Measurements from ENCODE around the gene TSSK2. TPM values are rescaled to one million over a fixed set of nuclear protein-coding genes. Genes with fewer than 3 reads are reported as not detected.
A peak's percentile ranks its signal among the peaks of the same experiment; 100 is the strongest.
"Not testable (repeated sequence)": the region's sequence is repeated elsewhere in the genome, so short reads cannot be mapped to it uniquely, and the experiment has no call there.

Gene TSSK2
- total RNA-seq, 1 donor from 2014 or later, result not detected

- no peak within 1 kb of the TSS for H3K27ac ChIP-seq
- H3K9me3 ChIP-seq, result no peaks in the 10 kb centered on the region
- DNase-seq (ENCODE audit: extremely low spot score in 2 of 2), result no peak
- peak within 1 kb of the TSS; percentile 16 to 30 for H3K4me3 ChIP-seq
- H3K27me3 ChIP-seq, result peaks cover 8% of the 10 kb centered on the region
- intact Hi-C loops (cut with DNase I), result no loop called here
- no peak for TF ChIP-seq POLR2A (IDR thresholded peaks at IDR 0.05)
- H3K4me1 ChIP-seq, result peaks cover 4% of the 10 kb centered on the region
- no peaks in the 10 kb centered on the region for H3K36me3 ChIP-seq
Observed at GRCh38 chr22:19149991-19150390, 18.9 kb downstream of the TSSK2 start, which contains the start of gene GSC2. TSS of gene GSC2 (minus strand) at chr22:19150292. CDS start at chr22:19150283, 9 bp downstream.

DNA sequence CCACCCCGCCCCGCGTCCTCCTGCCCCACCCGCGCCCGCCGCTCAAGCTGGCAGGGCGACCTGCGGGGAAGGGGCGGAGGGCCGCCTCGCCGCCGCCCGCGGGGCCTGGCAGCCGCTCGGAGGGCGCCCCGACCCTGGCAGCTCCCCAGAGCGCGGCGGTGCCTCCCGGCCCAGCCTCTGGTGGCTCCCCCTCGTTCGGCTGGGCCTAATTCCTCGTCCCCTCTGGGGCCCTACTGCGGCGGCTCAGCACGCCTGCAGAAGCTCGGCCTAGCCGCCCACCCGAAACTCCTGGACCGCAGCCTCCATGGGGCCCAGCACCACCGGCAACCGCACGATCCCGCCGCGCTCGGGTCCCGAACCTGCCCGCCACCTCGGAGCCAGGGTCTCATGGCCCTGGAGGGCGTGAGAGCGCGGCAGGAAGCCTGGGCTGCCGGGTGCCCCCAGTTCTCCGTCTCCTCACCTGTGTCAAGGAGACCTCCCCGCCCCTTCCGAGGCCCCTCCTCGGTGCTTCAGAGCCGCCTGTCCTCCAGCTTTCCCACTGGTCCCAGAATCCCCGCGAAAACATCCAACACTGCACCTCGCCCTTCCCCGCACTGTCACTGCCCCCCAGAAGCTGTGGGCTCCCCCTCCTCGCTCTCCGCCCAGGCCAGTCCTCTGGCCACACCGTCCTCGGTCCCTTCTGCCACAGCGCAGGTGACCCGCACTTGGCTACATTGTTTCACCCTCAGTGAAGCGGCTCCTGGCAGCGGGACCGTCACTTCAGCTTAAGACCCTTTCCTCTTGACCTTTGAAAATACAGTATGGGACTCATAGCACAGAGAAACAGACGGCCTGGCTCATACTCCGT lies 19.6 kb downstream of the TSSK2 start:
- Histone ChIP-seq H3K27me3 (peaks cover 8% of the 10 kb centered on the region), H3K36me3 (no peaks in the 10 kb centered on the region), H3K9me3 (no peaks in the 10 kb centered on the region), H3K4me3 (peak overlapping the region in 1 of 2 donors; percentile 30), H3K27ac (no peak overlapping the region), H3K4me1 (peaks cover 4% of the 10 kb centered on the region)
- no peak for DNase-seq (ENCODE audit: extremely low spot score in 2 of 2)
- intact Hi-C loops (cut with DNase I), result no loop called here
- TF ChIP-seq POLR2A (IDR thresholded peaks at IDR 0.05) (no peak), POLR2AphosphoS5 (IDR thresholded peaks at IDR 0.05; ENCODE audit: insufficient read depth in 1 of 2, low read depth in 1 of 2) (no peak)
- TF ChIP-seq, protein P1, sequence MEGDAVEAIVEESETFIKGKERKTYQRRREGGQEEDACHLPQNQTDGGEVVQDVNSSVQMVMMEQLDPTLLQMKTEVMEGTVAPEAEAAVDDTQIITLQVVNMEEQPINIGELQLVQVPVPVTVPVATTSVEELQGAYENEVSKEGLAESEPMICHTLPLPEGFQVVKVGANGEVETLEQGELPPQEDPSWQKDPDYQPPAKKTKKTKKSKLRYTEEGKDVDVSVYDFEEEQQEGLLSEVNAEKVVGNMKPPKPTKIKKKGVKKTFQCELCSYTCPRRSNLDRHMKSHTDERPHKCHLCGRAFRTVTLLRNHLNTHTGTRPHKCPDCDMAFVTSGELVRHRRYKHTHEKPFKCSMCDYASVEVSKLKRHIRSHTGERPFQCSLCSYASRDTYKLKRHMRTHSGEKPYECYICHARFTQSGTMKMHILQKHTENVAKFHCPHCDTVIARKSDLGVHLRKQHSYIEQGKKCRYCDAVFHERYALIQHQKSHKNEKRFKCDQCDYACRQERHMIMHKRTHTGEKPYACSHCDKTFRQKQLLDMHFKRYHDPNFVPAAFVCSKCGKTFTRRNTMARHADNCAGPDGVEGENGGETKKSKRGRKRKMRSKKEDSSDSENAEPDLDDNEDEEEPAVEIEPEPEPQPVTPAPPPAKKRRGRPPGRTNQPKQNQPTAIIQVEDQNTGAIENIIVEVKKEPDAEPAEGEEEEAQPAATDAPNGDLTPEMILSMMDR (IDR thresholded peaks at IDR 0.05), result no peak

DNA sequence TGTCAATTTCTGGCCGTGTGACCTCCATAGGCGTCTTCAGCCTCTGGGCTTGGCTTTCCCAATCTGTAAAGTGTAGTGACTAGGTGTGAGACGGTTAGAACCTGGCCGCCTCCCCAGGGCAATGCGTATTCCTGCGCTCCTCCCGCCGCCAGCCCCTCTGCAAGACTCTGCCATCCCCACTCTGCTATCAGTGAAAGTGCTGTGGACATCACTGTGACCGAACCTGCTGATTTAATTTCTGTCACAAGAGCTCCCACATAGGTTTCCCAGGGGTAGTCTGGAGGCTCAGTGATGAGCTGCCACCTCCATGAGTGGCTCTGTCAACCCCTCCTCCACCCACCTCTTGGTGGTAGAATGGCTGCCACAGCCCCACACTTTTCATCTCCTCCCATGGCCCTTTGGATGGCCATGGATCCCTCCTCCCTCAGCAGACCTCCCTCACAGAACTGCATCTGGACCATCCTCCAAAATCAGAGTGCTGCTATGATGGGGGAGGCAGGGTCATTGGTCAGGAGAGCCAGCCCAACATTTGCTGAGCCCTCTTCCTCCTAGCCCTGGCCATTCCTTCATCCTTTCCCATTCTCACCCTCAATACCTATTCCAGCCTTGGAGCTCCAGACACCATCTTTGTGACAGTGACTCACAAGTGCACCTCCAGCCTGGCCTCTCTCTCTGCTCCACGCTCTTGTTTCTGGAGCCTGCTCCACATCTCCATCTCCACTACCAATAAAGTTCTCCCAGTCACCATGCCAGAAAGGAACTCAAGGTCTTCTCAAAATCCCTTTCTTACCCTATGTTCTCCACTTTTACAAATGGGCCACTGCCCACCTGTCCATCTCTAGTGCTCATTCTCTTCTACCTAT lies 20.5 kb downstream of the TSSK2 start:
- no peak overlapping the region for H3K27ac ChIP-seq
- TF ChIP-seq, protein P1 (IDR thresholded peaks at IDR 0.05), result no peak
- TF ChIP-seq POLR2AphosphoS5 (IDR thresholded peaks at IDR 0.05; ENCODE audit: insufficient read depth in 1 of 2, low read depth in 1 of 2) (no peak), POLR2A (IDR thresholded peaks at IDR 0.05) (no peak)
- intact Hi-C loops (cut with DNase I), result no loop called here
- H3K9me3 ChIP-seq, result no peaks in the 10 kb centered on the region
- no peak for DNase-seq (ENCODE audit: extremely low spot score in 2 of 2)
- H3K36me3 ChIP-seq, result no peaks in the 10 kb centered on the region
- peaks cover 4% of the 10 kb centered on the region for H3K4me1 ChIP-seq
- no peak overlapping the region for H3K4me3 ChIP-seq
- peaks cover 8% of the 10 kb centered on the region for H3K27me3 ChIP-seq

DNA sequence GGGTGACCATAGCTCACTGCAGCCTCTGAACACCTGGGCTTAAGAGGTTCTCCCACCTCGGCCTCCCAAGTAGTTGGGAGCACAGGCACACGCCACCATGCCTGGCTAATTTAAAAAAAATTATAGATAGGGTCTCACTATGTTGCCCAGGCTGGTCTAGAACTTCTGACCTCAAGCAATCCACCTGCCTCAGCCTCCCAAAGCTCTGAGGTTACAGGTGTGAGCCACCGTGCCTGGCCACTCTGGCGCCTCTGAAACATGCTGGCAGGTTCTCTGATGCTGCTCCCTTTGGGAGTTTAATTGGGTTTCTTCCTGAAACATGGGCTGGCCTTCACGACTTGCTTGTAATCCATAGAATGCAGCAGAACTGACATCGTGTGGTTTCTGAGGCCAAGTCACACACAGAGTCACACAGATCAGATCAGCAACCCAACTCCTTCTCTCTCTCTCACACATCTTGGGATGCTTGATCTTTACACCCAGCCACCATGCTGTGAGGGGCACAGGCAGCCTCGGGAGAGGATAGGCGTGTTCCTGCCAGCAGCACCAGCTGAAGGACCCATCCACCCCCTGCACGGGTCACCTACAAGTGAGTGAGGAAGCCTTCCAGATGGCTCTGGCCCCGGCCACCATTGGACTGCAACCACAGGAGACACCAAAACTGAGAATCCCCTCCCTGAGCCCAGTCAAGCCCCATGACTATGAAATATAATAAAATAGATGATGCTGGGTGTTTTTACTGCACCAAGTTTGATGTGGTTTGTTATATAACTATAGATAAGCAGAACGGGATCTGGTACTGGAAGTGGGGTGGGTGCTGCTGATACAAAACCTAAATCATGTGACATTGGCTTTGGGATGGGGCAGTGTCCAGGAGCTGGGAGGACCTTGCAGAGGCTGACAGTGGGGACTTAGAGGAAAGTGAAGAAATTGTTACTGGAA lies 22.1 kb downstream of the TSSK2 start:
- no peak overlapping the region for H3K27ac ChIP-seq
- no peaks in the 10 kb centered on the region for H3K36me3 ChIP-seq
- DNase-seq (ENCODE audit: extremely low spot score in 2 of 2), result no peak
- intact Hi-C loops (cut with DNase I), result no loop called here
- no peaks in the 10 kb centered on the region for H3K9me3 ChIP-seq
- H3K4me1 ChIP-seq, result peaks cover 4% of the 10 kb centered on the region
- H3K27me3 ChIP-seq, result peaks cover 8% of the 10 kb centered on the region
- H3K4me3 ChIP-seq, result no peak overlapping the region
- TF ChIP-seq POLR2AphosphoS5 (IDR thresholded peaks at IDR 0.05; ENCODE audit: insufficient read depth in 1 of 2, low read depth in 1 of 2), result no peak
- TF ChIP-seq POLR2A (IDR thresholded peaks at IDR 0.05), result no peak
- TF ChIP-seq, protein P1 (IDR thresholded peaks at IDR 0.05), result no peak

DNA sequence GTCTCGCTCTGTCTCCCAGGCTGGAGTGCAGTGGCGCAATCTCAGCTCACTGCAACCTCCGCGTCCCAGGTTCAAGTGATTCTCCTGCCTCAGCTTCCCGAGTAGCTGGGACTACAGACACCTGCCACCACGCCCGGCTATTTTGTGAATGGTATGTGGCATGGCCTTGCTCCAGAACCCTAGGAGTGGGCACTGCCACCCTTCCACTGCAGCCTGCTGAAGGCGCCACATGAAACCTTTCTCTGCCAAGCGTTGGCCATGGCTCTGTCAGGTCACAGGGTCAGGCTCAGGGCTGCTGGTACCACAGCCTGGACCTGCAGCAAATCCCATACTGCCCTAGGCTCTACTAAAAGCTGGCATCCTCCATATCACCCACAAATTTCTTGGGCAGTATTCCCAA lies 25.0 kb downstream of the TSSK2 start:
- intact Hi-C loops (cut with DNase I); H3K4me3 ChIP-seq; H3K9me3 ChIP-seq; H3K27ac ChIP-seq; H3K27me3 ChIP-seq; H3K4me1 ChIP-seq; H3K36me3 ChIP-seq; DNase-seq (ENCODE audit: extremely low spot score in 2 of 2): not testable (repeated sequence)

- H3K27ac ChIP-seq; H3K4me1 ChIP-seq; DNase-seq (ENCODE audit: extremely low spot score in 2 of 2); H3K27me3 ChIP-seq; intact Hi-C loops (cut with DNase I); H3K4me3 ChIP-seq; H3K9me3 ChIP-seq; H3K36me3 ChIP-seq: not testable (repeated sequence)
Observed at GRCh38 chr22:19158649-19159048, 27.5 kb downstream of the TSSK2 start.
